OCI-M1 (cell line): ENCODE measurements around the gene SEH1L.
"Not testable (repeated sequence)": the region's sequence is repeated elsewhere in the genome, so short reads cannot be mapped to it uniquely, and the experiment has no call there.

Source experiments
- DNase-seq: peaks from one replicate; lab custom pipeline; 2025; lab: John Stamatoyannopoulos, UW

The SEH1L gene

DNA sequence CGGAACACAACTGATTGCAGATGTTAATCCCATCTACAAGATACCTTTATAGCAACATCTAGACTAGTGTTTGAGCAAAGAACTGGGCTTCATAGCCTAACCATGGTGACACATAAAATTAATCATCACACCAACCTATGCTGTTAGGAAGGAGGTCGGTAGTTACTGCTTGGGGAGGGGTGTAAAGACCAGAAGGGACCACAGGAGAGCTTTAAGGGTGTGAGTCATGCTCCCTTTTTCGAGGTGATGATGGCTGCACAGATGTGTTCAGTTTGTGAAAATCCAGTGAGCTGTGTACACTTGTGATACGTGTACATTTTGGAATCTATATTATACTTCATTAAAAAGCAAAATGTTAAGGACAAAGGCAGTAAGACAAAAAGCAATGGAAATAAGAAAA, 4.6 kb upstream of the SEH1L start:
- DNase-seq, result no peak

DNA sequence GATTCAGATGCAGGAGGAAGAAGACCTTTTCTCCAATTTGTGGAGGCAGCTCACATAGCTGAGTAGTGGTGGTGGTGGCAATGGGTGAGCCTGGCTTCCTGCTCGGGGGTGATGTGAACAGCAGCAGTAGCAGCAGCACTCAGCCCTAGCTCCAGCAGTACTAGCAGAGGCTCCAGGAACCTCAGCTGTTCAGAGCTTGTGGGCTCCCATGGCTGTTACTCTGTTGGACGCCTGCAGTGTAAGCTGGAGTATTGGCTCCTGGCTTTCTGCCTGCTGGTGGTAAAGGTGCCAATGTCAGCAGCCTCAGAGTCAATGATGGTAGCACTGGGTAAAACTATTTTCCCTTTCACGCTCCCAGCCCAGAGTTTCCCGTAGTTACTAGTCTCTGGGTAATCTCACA, 3.1 kb upstream of the SEH1L start:
- no peak for DNase-seq

GRCh38 chr18:12946549-12947284, 1.1 kb upstream of the SEH1L start:
- DNase-seq, result peak; percentile 86

DNA sequence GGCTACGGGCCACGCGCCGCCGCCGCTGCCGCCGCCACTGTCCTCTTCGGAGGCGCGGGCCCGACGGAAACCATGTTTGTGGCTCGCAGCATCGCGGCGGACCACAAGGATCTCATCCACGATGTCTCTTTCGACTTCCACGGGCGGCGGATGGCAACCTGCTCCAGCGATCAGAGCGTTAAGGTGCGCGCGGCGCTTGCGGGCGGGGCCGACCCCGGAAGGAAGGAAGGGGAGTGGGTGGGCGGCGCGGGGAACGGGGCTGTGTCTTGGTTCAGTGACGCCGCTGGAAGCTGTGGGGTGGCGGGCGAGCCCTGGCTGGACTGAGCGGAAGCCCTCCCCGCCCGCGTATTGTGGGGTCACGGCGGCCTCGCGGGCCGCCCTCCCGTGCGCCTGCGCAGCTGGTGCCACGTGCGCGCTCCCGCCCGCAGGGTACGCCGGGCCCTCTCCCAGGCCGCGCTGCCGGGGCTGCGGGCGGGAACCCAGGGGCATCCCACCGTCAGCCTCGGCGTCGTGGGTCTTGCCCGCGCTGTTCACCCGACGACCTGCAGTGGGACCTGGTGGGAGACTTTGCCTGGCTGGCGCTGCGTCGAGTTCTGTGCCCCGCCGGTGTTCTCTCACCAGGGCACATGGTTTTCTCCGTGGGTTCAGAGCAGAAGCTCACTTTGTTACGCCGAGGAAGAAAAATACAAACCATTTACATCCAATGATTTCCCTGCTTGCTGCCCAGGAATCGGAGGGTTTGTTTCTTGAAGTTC, 416 bp downstream of the SEH1L start:
- DNase-seq, result peak; percentile 98

GRCh38 chr18:12958478-12958877, 10.7 kb downstream of the SEH1L start:
- DNase-seq, result no peak

DNA sequence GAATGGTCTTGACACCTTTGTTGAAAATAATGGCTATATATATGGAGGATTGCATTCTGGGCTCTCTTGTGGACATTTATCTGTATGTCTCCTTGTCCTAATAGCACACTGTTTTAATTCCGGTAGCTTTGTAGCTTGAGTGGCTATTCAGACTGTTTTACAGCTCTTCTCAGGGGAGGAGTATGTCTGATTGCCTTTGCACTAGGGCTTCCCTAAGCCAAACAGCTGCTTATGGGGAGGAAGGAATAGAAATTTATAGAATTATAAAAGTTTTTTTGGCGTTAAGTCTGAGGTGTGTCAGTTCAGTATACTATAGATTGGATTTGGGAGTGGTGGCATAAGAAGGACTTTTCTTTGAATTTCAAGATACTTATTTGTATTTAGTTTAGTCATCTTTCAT, 12.6 kb downstream of the SEH1L start:
- no peak for DNase-seq

- no peak for DNase-seq
These were observed 13.1 kb downstream of the SEH1L start for GRCh38 chr18:12960853-12961397.

- DNase-seq, result no peak
These were observed 15.3 kb downstream of the SEH1L start for GRCh38 chr18:12963069-12963468.

DNA sequence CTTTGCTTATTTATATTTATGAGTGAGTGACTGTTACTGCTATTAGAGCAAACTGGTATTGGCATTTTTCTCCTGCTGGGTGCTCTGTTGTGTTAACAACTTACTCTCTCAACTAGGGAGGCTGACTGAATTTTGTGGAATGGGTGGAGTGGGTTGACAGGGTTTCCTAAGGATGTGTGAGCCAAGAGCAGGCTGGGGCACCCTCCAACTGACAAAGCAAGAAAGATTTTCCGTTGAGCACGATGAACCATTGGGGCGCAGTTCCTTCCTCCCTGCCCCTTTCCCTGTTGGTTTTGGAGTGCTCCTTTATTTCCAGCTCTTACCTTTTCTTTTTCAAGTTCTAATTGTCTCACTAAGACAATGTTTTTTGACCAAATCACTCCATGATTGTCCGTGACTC, 20.3 kb downstream of the SEH1L start:
- no peak for DNase-seq

GRCh38 chr18:12968619-12969018, 20.8 kb downstream of the SEH1L start:
- DNase-seq, result no peak

DNA sequence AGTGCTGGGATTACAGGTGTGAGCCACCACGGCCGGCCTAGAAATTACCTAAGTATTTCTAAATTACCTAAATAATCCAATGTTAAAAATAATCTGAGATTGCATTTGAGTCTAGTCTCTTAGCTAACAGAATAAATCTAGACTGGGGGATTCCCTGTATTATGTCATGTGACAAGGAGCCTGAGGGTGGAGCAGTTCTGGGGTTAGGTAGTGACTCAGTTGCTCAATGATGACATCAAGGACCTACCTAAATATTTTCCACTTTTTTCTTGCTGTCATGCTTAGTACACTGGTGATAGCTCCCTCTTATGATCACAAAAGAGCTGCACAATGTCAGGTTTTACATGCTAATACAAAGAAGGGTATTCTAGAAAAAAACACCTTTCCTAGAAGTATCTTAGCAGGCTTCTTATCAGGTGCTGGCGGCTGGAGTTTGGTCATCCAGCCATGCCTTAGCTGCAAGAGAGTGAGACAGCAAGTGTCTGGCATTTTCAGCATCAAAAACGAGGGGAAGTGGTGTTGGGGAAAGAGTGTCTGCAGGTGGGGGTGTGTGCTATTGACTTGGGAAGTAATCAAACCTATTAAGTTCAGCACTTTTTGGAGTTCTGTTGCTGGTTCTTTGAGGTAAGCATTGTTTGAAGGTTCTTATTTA, 25.9 kb downstream of the SEH1L start:
- no peak for DNase-seq

GRCh38 chr18:12975488-12975887, 27.7 kb downstream of the SEH1L start:
- DNase-seq, result no peak

DNA sequence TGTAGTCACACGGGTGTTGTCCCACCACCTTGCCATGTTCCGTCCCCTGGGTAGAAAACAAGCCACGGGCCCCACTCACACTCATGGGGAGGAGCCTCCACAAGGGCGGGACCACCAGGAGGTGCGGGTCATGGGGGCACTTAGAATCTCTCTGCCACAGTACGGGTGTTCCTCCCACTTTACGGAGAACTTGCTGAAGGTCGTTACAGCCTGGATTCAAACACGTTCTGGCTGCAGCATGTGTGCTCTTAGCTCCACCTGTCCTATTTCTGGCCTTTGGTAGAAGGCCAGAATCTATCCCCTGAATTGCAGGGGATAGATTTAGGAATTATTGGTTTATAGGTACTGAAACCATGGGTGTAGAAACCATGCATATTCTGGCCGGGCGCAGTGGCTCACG, 28.5 kb downstream of the SEH1L start:
- DNase-seq, result no peak

GRCh38 chr18:12980065-12980464, 32.3 kb downstream of the SEH1L start:
- not testable (repeated sequence) for DNase-seq

- DNase-seq, result no peak
These were observed 41.7 kb downstream of the SEH1L start for GRCh38 chr18:12989397-12990122.

GRCh38 chr18:12990123-12990475, 42.3 kb downstream of the SEH1L start:
- peak; percentile 57 for DNase-seq

DNA sequence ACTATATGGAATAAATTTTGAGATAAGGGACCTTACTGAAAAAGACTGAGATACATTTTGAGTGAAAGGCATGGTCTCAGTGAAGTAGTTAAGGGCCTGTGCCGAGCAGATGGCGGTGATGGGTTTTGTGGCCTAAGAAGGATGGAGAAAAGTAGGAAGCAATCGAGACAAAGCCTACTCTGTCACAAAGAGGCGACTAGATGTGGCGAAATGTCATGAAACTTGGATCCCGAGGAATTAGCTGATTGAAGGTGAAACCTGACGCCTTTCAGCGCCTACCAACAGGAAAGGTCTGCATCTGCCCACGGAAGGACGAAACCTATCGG, 42.8 kb downstream of the SEH1L start:
- DNase-seq, result no peak

GRCh38 chr18:12990967-12991820, 43.4 kb downstream of the SEH1L start, which contains the start of gene CEP192:
Gene CEP192, plus strand, starts transcription at chr18:12991362. Its CDS starts 8,063 bp downstream, at chr18:12999425.
- peak; percentile 99 for DNase-seq

DNA sequence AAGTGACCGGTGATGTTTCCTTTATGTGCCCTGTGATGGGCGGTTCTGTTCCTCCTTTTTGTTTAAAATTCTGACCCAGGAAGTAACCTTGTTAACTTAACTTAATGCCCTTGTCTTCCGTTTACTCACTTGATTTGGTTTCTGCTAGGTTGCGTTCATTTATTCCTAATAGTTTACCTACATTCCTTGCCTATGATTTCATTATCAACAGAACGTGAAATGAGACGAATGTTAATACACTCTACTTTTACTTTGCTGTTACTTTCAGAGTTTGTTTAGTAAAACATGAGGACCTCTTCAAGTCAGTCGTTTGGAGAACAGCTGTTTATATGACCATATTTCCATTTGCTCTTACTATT, 44.0 kb downstream of the SEH1L start:
- no peak for DNase-seq

DNA sequence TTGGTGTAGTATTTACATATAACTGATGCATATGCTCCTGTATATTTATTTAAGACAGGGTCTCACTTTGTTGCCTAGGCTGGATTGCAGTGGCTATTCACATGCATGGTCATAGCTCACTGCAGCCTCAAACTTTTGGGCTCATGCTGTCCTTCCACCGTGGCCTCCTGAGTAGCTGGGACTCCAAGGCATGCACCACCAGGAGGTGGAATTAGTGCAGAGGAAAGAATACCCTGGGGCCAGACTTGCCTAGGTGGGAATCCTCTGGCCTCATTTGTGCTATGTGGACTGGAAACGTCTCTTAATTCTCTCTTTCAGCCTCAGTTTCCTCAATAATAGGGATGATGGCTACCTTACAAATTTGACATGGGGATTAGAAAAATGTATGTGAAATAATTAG, 45.6 kb downstream of the SEH1L start:
- DNase-seq, result no peak

GRCh38 chr18:12995424-12995823, 47.6 kb downstream of the SEH1L start:
- DNase-seq, result no peak
